HG02852 (cell line): ENCODE data around the gene DEF6.

Experiments used
- ATAC-seq: cut with Tn5 transposase; IDR thresholded peaks from one replicate; pipeline ENCODE4 v1.9.1; 2021; ENCODE audit warnings: mild to moderate bottlenecking, moderate library complexity; ENCODE audit not compliant: unreplicated experiment

The DEF6 gene, protein sequence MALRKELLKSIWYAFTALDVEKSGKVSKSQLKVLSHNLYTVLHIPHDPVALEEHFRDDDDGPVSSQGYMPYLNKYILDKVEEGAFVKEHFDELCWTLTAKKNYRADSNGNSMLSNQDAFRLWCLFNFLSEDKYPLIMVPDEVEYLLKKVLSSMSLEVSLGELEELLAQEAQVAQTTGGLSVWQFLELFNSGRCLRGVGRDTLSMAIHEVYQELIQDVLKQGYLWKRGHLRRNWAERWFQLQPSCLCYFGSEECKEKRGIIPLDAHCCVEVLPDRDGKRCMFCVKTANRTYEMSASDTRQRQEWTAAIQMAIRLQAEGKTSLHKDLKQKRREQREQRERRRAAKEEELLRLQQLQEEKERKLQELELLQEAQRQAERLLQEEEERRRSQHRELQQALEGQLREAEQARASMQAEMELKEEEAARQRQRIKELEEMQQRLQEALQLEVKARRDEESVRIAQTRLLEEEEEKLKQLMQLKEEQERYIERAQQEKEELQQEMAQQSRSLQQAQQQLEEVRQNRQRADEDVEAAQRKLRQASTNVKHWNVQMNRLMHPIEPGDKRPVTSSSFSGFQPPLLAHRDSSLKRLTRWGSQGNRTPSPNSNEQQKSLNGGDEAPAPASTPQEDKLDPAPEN

GRCh38 chr6:35297601-35298481, at the start of gene DEF6:
TSS of gene DEF6 (plus strand) at chr6:35297818. CDS start at chr6:35297857, 39 bp downstream.
- ATAC-seq = peak; percentile 83

- ATAC-seq = no peak
These were observed 49.3 kb upstream of the DEF6 start for GRCh38 chr6:35248300-35248699.

GRCh38 chr6:35248965-35249364, 48.7 kb upstream of the DEF6 start:
- no peak for ATAC-seq

DNA sequence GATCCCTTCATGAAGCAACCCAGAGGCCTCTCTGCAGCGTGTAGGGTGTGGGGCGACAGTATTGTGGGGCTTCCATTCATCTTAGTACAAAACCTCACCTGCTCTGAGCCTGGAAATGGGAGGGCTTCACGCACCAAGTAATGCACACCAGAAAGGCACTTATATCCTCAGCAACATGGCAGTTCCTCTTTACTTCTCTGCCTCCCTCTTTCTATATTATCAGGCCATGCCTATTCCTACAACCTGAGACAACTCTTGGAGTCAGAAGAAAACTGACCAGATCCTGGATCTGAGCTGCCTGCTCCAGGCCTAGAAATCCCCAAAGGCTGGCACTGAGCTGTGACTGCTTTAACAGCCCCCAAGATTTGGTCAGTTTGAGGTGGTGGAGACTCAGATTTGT, 45.7 kb upstream of the DEF6 start:
- no peak for ATAC-seq

- ATAC-seq = no peak
These were observed 44.4 kb upstream of the DEF6 start for GRCh38 chr6:35253249-35253648.

GRCh38 chr6:35258336-35258735, 39.3 kb upstream of the DEF6 start:
- no peak for ATAC-seq

DNA sequence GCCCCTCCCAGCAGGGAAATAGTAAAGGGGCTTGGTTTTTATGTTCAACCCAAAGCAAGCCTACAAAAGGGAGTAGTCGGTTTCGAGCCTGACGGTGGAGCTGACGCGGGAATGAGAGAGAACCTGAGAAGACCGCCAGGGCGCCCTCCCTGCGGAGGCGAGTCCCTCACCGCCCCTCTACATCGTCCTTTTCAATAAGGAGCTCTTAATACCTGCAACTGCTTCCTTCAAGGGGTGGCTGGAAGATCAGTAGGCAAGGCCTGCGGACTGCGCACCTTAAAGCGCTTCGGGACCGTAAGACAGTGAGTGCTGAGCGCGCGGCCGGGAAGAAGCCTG, 38.8 kb upstream of the DEF6 start:
- ATAC-seq = peak; percentile 24

DNA sequence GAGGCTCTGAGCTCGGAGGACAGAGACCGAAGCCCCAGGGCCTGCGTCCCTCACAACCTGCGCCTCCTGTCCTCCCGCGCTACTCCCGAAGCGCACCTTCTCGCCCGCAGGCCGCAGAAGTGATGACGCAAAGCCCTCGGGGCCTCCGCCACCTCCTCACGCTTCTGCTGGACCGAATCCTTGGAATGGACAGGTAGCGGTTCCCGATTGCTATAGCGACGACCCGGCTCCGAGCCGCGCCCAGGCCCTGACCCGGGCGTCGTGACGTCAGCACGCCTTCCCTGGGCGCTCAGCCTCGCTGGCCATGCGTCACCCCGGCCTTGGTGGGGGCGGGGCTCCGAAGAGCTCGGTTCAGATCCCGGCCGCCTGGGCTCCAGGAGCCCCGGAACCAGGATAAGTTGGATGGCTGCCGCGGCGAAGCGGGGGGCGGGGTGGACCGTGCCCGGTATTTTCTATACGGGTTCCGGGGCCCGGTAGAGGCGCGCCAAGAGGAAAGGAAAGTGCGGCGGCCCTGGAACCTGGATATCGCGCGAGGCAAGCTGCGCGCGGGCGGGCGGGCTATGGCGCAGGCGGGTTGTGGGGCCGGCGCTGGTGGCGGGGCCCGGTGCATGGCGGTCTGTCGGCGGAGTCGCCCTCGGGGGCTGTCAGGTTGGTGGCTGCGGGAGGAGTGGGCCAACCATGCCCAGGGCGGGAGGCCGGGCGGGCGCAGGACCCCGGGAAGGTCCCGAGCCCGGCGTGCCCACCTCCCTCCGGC, 38.2 kb upstream of the DEF6 start, which contains the start of gene ZNF76:
Gene ZNF76, plus strand, starts transcription at position 542 of the 754 bp plus-strand sequence. CDS start 21,417 bp downstream, outside the sequence.
- peak; percentile 80 for ATAC-seq

DNA sequence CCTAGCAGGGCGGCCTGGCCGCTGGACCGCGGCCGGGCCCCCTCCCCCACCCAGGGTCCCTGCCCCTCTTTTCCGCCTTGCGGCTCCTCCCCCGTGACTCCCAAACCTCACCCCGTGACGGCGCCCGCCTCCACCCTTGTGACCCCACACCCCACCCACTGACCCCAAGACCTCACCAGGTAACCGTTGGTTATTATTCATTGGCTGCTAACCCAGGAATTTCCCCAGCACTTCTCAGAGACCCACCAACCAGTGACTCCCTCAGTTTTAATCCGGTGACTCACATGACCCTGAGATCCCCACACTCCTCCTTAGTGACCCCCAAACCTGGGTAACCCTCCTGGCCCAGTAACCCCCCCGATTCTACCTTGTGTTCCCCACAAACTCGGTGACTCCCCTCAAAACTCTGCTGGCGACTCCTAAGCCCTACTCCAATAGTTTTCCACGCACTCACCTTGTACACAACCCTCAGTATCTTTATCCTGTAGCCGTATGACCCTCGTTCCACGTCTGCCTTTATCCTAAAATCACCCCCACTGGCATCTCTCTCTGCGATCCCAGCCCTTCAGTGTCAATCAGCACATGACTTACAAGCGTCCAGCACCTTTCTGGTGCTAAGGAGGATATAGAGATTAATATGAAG, 37.5 kb upstream of the DEF6 start:
- peak; percentile 35 for ATAC-seq

GRCh38 chr6:35260591-35261570, 36.7 kb upstream of the DEF6 start:
- no peak for ATAC-seq

- no peak for ATAC-seq
These were observed 35.0 kb upstream of the DEF6 start for GRCh38 chr6:35262596-35262995.

DNA sequence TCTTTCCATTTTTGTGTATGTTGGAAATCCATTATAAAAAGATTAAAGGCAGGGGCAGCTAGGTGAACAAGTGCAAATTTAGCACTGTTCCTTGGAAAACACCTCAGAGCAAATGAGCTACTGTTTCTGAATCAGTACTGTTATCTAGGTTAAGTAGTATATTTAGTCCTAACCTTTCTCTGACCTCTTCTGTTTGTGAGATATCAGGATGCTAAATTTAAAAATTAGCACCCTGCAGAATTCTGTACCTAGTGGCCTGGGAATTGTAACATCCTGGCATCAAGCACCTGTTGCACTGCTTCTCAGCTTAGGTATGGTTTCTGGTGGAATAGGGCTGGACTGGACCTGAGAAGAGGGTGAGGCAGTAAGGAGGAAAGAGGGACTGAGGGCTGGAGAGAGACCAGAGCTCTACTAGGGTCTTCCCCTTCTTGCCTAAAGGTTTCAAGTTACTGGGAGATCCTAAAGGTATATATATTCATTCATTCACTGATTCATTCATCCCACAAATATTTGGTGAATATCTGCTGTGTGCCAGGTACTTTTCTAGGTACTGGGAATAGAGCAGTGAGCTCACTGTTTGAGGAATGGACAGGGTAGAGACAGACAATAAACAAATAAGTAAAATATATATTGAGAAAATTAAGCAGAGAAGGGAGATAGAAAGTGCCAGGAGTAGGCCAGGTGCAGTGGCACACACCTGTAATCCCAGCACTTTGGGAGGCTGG, 32.9 kb upstream of the DEF6 start:
- ATAC-seq = no peak

DNA sequence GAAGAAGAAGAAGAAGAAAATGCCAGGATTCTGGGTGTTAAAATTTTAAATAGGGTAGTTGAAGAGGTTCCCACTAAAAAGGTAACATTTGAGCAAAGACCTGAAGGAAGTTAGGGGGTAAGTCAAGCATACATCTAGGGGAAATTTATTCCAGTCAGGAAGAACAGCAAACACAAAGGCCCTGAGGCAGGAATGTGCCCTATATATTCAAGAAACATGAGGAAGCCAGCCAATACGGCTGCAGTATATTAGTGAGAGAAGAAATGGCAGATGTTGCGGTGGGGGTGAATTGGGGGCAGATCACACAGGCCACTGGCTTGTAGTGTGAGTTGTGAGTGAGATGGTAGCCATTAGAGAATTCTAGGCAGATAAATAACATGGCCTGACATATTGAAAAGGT, 32.1 kb upstream of the DEF6 start:
- no peak for ATAC-seq

- no peak for ATAC-seq
These were observed 30.2 kb upstream of the DEF6 start for GRCh38 chr6:35267446-35267845.

GRCh38 chr6:35267897-35268296, 29.7 kb upstream of the DEF6 start:
- no peak for ATAC-seq

DNA sequence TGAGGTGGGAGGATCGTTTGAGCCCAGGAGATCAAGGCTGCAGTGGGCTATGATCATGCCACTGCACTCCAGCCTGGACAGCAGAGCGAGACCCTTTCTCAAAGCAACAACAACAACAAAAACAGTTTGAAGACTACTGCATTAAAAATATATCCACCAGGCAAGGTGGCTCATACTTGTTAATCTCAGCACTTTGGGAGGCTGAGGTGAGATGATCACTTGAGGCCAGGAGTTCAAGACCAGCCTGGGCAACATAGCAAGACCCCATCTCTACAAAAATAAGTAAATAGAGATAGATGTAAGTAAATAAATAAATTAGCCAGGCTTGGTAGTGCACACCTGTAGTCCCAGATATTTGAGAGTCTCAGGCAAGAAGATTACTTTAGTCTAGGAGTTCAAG, 25.6 kb upstream of the DEF6 start:
- no peak for ATAC-seq

DNA sequence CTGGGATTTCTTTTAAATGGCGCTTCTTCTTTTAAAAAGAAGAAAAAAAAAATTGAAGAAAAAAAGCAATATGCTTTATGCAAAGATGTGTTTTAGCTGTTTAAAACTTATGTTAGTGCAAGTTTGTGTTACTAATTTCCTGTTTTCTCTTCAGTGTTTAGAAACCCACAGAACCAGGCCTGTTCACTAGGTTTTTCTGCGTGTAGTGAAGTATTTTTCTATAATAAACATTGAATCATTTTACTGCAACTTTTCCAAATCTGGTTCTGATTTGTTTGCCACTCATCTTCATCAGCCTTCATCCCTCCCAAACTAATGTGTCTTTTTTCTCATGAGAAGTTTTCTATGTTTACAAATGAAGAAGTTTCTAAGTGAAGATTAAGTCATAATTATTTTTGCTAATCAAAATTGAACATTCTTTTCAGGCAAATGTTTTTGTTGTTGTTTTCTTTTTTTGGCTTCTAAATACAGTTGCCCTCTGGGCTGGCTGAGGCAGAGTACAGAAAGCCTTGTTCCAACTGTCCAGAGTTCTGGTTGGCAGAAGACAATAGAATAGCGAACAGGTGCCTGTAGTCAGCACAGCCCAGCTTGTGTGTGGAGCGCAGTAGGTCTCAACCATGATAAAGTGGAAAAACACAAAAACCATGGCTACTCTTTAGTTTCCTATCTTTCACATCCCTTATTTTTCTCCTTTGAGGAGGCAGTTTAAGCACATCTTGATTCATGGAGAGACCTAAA, 23.6 kb upstream of the DEF6 start:
- ATAC-seq = no peak

DNA sequence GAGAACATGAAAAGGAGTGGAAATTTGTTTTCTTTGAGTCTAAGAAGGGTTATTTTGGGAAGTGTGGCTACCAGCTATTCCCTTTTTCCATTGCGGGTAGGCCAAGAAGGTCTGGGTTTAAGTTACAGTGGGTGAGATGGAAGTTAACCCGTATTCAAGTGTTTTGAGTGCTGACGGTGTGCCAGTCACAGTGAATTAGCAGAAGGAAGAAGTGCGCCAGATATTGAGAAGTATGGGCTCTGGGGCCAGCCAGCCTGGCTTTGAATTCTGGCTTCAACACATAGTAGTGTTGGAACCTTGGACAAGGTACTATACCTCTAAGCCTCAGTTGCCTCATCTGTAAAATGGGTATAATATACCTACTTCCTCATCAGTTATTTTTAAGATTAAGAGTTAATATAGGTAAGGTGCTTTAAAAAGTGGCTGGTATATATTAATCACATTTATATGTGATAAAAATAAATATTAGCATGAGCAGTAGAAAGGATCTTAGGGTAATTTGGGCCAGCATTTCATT, 21.8 kb upstream of the DEF6 start:
- no peak for ATAC-seq
